Measurements from ENCODE around the gene C5orf22. TPM values are rescaled to one million over a fixed set of nuclear protein-coding genes. Genes with fewer than 3 reads are reported as not detected.

Gene C5orf22
- total and polyA plus RNA-seq, 4 donors: 4.6 to 10.3 (median 7.0) TPM

DNA sequence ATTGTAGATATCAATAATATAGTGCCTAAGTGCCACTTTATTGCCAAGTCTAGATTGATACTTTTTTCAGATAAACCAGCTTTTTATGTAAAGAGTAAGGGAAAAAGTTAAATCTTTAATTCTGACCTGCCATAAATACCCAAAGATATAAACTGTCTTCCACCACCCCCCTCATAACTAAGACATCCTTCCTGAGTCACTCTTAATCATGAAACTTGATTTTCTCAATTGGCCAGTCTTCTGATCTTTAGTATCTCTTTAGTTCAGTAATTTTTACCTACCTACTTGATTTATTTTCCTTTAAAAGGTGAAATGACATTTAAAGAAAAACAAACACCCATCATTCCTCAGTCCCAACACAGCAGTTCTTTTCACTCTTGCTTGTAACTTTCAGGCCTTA is 21.8 kb downstream of the C5orf22 start:
- no peaks in the 10 kb centered on the region for H3K9me3 ChIP-seq (ENCODE audit: control insufficient read depth in 4 of 4, low read length in 3 of 4)
- peaks cover 3 to 44% (median 29%) of the 10 kb centered on the region in 4 donors for H3K36me3 ChIP-seq (ENCODE audit: control insufficient read depth in 4 of 4, insufficient read depth in 3 of 4, low read depth in 1 of 4, low read length in 3 of 4)
- no peak for DNase-seq (ENCODE audit: low spot score)
- TF ChIP-seq, protein P1, sequence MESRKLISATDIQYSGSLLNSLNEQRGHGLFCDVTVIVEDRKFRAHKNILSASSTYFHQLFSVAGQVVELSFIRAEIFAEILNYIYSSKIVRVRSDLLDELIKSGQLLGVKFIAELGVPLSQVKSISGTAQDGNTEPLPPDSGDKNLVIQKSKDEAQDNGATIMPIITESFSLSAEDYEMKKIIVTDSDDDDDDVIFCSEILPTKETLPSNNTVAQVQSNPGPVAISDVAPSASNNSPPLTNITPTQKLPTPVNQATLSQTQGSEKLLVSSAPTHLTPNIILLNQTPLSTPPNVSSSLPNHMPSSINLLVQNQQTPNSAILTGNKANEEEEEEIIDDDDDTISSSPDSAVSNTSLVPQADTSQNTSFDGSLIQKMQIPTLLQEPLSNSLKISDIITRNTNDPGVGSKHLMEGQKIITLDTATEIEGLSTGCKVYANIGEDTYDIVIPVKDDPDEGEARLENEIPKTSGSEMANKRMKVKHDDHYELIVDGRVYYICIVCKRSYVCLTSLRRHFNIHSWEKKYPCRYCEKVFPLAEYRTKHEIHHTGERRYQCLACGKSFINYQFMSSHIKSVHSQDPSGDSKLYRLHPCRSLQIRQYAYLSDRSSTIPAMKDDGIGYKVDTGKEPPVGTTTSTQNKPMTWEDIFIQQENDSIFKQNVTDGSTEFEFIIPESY (IDR thresholded peaks at IDR 0.05): no peak
- TF ChIP-seq FOXA1 (IDR thresholded peaks at IDR 0.05) (no peak), RAD21 (IDR thresholded peaks at IDR 0.05) (no peak), SP1 (IDR thresholded peaks at IDR 0.05) (no peak), GABPA (IDR thresholded peaks at IDR 0.05 in 1 of 2, conservative IDR thresholded peaks at IDR 0.05 in 1 of 2) (no peak), NR2F2 (IDR thresholded peaks at IDR 0.05) (no peak), YY1 (IDR thresholded peaks at IDR 0.05) (no peak), FOXA2 (IDR thresholded peaks at IDR 0.05) (no peak), JUND (IDR thresholded peaks at IDR 0.05) (no peak), HNF4A (conservative IDR thresholded peaks at IDR 0.05) (no peak)
- TF ChIP-seq, protein P2, sequence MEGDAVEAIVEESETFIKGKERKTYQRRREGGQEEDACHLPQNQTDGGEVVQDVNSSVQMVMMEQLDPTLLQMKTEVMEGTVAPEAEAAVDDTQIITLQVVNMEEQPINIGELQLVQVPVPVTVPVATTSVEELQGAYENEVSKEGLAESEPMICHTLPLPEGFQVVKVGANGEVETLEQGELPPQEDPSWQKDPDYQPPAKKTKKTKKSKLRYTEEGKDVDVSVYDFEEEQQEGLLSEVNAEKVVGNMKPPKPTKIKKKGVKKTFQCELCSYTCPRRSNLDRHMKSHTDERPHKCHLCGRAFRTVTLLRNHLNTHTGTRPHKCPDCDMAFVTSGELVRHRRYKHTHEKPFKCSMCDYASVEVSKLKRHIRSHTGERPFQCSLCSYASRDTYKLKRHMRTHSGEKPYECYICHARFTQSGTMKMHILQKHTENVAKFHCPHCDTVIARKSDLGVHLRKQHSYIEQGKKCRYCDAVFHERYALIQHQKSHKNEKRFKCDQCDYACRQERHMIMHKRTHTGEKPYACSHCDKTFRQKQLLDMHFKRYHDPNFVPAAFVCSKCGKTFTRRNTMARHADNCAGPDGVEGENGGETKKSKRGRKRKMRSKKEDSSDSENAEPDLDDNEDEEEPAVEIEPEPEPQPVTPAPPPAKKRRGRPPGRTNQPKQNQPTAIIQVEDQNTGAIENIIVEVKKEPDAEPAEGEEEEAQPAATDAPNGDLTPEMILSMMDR (IDR thresholded peaks at IDR 0.05; ENCODE audit: low read depth, low read length, missing input control): no peak
- TF ChIP-seq, protein P3, sequence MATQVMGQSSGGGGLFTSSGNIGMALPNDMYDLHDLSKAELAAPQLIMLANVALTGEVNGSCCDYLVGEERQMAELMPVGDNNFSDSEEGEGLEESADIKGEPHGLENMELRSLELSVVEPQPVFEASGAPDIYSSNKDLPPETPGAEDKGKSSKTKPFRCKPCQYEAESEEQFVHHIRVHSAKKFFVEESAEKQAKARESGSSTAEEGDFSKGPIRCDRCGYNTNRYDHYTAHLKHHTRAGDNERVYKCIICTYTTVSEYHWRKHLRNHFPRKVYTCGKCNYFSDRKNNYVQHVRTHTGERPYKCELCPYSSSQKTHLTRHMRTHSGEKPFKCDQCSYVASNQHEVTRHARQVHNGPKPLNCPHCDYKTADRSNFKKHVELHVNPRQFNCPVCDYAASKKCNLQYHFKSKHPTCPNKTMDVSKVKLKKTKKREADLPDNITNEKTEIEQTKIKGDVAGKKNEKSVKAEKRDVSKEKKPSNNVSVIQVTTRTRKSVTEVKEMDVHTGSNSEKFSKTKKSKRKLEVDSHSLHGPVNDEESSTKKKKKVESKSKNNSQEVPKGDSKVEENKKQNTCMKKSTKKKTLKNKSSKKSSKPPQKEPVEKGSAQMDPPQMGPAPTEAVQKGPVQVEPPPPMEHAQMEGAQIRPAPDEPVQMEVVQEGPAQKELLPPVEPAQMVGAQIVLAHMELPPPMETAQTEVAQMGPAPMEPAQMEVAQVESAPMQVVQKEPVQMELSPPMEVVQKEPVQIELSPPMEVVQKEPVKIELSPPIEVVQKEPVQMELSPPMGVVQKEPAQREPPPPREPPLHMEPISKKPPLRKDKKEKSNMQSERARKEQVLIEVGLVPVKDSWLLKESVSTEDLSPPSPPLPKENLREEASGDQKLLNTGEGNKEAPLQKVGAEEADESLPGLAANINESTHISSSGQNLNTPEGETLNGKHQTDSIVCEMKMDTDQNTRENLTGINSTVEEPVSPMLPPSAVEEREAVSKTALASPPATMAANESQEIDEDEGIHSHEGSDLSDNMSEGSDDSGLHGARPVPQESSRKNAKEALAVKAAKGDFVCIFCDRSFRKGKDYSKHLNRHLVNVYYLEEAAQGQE (IDR thresholded peaks at IDR 0.05): no peak
- TF ChIP-seq, protein P4, sequence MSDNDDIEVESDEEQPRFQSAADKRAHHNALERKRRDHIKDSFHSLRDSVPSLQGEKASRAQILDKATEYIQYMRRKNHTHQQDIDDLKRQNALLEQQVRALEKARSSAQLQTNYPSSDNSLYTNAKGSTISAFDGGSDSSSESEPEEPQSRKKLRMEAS (IDR thresholded peaks at IDR 0.05): no peak
- no peaks in the 10 kb centered on the region for H3K27me3 ChIP-seq (ENCODE audit: control insufficient read depth in 4 of 4, insufficient read depth in 4 of 4, low read length in 3 of 4)
- H3K4me1 ChIP-seq (ENCODE audit: control insufficient read depth in 4 of 4, insufficient read depth in 4 of 4, low read length in 3 of 4): no peaks in the 10 kb centered on the region
- no peak overlapping the region for H3K4me3 ChIP-seq (ENCODE audit: low read depth in 1 of 3, low read length in 3 of 3)
- H3K27ac ChIP-seq (ENCODE audit: low read depth in 1 of 2, low read length in 2 of 2): no peak overlapping the region
- no peak overlapping the region for H3K9ac ChIP-seq (ENCODE audit: low read depth in 1 of 2, low read length in 2 of 2)

DNA sequence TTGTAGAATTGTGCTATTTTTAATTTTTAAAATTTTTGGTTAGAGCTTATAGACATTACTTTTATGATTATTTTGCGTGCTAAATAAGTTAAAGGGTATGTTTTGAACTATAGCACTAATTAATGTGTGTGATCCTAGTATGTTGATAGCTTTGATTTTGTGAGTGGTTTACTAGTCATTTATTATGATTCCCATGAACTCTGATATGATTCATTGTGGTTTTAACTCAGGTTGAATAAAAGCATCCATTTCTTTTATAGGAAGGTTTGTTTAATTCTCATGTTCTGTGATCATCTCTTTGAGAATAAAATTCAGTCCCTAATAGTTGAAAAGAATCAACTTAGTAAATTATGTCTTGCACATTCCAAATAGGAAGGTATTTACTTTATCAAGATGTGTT is 22.5 kb downstream of the C5orf22 start:
- Histone ChIP-seq H3K4me3 (ENCODE audit: low read depth in 1 of 3, low read length in 3 of 3) (no peak overlapping the region), H3K36me3 (ENCODE audit: control insufficient read depth in 4 of 4, insufficient read depth in 3 of 4, low read depth in 1 of 4, low read length in 3 of 4) (peaks cover 3 to 44% (median 29%) of the 10 kb centered on the region in 4 donors), H3K4me1 (ENCODE audit: control insufficient read depth in 4 of 4, insufficient read depth in 4 of 4, low read length in 3 of 4) (no peaks in the 10 kb centered on the region), H3K9me3 (ENCODE audit: control insufficient read depth in 4 of 4, low read length in 3 of 4) (no peaks in the 10 kb centered on the region), H3K9ac (ENCODE audit: low read depth in 1 of 2, low read length in 2 of 2) (no peak overlapping the region), H3K27ac (ENCODE audit: low read depth in 1 of 2, low read length in 2 of 2) (no peak overlapping the region), H3K27me3 (ENCODE audit: control insufficient read depth in 4 of 4, insufficient read depth in 4 of 4, low read length in 3 of 4) (no peaks in the 10 kb centered on the region)
- TF ChIP-seq EGR1 (IDR thresholded peaks at IDR 0.05; ENCODE audit: low read depth in 2 of 2): no peak
- TF ChIP-seq TAF1 (conservative IDR thresholded peaks at IDR 0.05): no peak
- TF ChIP-seq, protein P4 (IDR thresholded peaks at IDR 0.05): no peak
- TF ChIP-seq SP1 (IDR thresholded peaks at IDR 0.05): no peak
- TF ChIP-seq NR2F2 (IDR thresholded peaks at IDR 0.05): no peak
- no peak for TF ChIP-seq RXRA (IDR thresholded peaks at IDR 0.05)
- TF ChIP-seq FOXA1 (IDR thresholded peaks at IDR 0.05): no peak
- TF ChIP-seq, protein P1 (IDR thresholded peaks at IDR 0.05): no peak
- no peak for TF ChIP-seq HNF4G (IDR thresholded peaks at IDR 0.05)
- no peak for TF ChIP-seq JUND (IDR thresholded peaks at IDR 0.05)
- TF ChIP-seq, protein P3 (IDR thresholded peaks at IDR 0.05): no peak
- TF ChIP-seq FOXA2 (IDR thresholded peaks at IDR 0.05): no peak
- DNase-seq (ENCODE audit: low spot score): no peak
- 100% methylated on average over 1 of the region's 1 CpG for WGBS

Data from liver (tissue), 9 donors.